Activated naive CD4-positive, alpha-beta T cell (primary cell): ENCODE measurements around the gene BAHCC1.

Experiments
- DNase-seq, 4 experiments: peaks; one replicate each; lab custom pipeline; 2025; lab: John Stamatoyannopoulos, UW

BAHCC1 gene

GRCh38 chr17:81461607-81462500 is 66.6 kb downstream of the BAHCC1 start:
- DNase-seq, result no peak

DNA sequence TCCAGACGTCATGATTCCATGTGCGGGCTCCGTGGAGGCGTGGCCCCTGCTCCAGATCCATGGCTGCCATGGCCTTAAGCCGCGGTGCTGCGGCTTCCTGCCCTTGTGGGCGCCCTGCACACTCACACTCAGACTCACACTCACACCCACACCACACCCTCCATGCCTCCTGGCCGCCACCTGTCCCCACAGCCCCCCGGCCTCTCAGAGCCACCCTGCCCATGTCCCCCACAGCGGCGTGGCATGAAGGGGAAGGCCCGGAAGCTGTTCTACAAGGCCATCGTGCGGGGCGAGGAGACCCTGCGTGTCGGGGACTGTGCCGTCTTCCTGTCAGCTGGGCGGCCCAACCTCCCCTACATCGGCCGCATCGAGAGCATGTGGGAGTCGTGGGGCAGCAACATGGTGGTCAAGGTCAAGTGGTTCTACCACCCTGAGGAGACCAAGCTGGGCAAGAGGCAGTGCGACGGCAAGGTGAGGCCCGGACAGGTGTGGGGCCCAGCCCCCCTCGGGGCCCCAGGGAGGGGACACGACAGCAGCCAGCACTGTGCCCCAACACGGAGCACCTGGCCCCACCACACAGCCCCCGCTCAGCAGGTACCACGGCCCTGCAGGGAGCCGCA is 67.4 kb downstream of the BAHCC1 start:
- no peak for DNase-seq

DNA sequence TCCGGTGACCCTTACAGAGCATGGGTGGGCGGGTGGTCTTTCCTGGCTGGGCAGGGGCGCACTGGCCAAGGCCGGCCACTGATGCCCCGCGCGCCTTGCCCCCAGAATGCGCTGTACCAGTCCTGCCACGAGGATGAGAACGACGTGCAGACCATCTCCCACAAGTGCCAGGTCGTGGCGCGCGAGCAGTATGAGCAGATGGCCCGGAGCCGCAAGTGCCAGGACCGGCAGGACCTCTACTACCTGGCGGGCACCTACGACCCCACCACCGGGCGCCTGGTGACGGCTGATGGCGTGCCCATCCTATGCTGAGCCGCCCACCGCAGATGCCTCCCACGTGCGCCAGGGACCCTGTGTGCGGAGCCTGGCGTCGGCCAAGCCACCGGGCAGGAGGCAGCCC is 68.2 kb downstream of the BAHCC1 start:
- DNase-seq, result no peak

GRCh38 chr17:81464586-81464985 is 69.3 kb downstream of the BAHCC1 start:
- no peak for DNase-seq

DNA sequence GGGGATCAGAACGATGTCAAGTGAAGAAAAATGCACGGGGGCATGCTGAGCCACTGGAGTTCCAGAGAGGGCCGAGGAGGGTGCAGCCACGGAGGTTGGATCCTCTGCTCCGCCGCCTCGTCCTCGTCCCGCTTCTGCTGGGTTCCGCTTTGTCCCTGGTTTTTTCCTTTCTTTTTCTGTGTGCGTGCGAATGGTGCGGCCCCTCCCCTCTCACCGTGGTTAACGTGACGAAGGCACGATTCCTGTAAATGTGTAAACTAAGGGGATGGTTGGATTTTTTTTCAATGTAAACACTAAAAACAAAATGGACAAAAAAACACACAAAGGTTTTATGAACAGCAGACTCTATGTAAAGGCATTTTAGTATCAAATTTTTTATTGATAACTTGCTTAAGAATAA is 70.7 kb downstream of the BAHCC1 start:
- no peak for DNase-seq

DNA sequence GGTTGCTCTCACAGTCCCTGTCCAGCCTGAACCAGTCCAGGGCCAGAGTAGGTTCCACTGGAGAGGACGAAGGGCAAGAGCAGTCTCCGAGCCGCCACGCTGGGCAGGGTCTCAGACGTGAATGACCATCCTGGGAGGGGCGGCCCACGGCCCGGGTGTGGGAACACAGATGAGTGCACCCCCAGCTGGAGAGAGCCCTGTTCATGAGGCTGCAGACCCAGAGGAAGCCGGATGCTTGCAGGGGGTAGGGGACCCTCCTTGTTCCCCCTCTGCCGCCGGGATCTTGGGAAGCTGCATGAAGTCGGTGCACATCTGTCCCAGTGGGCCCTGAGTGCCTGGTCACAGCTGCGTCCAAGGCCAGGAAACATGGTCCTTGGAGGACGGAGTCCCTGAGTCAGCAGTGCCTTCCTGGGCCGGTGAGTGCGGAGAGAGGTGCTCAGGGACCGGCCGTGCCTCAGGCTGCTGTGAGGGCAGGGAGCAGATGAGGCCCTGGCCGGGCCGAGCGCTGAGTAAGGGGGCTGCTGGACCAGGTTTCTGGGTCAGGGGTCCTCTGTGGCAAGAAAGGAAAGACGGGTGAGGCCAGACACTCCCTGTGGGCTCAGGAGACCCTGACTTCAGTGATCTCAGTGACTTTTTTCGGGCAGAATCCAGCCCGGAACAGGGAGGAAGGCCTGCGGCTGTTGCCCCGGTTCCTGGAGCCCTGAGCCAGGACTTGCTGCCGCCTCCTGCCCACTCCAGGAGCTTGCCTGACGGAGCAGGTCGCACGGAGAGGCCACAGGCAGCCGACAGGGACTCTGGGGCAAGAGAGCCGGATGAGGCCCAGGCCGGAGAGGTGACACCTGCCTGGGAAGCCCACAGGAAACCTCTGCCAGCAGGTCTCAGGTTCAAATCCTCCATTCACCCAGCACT is 71.6 kb downstream of the BAHCC1 start:
- DNase-seq, result no peak

DNA sequence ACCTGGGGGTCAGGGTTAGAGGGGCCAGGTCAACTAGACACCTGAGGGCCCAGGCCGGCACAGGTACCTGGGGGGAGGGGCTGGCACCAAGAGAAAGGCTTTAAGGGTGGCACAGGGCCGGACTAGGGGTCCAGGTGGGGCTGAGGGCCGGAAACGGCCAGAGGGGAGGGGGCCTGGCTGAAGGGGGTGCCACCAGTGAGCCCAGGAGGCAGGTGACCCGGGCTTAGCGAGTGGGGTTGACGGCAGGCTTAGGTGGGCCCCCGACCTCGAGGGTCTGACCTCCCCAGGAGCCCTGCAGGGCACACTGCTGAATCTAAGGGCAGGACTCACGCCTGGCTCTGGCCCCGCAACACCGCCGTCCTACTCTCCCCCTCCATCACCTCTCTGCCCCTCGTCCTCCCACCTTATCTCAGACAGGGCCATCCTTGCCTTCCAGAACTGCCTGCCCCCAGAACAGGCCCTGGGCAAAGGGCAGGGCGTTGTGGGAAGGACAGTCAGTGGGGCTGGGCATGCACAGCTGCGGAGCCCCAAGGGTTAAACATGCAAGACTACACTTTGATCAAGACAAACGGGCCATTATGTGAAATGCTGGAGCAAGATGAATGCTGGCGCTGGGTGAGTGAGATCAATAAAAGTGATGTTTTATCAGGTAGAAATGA is 73.0 kb downstream of the BAHCC1 start:
- no peak for DNase-seq

GRCh38 chr17:81468770-81469121 is 73.5 kb downstream of the BAHCC1 start:
- DNase-seq, result no peak

DNA sequence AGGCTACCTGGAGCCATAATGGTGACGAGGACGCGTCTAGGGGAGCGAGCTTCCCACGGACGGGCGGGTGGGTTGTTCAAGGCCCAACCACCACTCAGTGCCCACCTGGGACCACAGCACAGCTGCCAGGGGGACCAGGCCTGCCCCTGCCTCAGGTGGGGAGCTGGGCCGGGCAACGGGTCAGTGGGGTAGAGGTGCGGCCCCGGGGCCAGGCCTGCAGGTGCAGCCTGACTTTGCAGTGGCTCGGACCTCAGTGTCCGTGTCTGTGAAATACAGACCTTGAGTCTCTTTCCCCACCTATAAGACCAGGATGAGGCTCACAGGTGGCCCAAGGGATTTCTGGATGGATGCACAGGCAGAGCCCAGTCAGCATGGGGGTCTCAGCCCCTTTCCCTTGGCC is 74.0 kb downstream of the BAHCC1 start:
- no peak for DNase-seq

- no peak for DNase-seq
Measured at GRCh38 chr17:81470270-81470943, 75.2 kb downstream of the BAHCC1 start.

DNA sequence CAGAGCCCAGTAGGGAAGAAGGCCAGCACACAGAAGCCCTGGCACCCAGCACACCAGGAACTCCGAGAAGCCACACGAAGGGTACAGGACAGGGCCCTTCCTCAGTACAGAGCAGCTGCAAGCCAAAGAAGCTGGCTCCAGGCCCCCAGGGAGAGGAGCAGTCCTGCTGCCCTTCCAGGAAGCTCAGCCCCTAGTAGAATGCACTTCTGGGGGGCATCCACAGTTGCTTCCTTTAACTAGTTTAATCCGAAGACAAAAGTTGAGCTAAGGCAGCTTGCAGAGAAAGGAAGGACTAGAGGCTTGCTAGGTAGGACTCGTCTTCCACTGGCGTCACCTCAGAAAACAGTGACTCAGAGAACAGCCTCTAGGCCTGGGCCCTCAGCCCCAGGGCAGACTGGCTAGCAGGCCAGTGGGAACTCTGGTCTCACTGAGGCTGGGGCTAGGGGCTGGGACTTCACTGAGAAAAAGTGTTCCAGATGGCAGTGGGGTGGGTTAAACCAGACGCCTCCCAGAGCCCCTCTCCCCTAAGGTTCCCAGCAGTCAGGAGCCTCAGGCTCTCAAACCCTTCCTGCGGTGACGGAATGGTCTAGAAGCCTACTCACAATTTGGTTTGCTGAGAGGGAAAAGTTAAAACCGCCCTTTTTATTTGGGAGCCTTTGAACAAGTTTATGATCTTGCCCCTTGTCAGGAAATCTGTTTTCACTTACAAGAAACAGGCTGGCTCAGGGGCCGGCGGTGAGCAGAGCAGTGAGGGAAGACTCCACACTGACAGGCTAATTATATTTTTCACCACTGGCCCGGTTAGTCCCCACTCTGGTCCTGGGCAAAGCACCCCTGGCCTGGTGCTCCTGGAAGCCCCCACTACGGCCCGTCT is 75.9 kb downstream of the BAHCC1 start:
- no peak for DNase-seq

- no peak for DNase-seq
Measured at GRCh38 chr17:81471818-81472456, 76.7 kb downstream of the BAHCC1 start.

DNA sequence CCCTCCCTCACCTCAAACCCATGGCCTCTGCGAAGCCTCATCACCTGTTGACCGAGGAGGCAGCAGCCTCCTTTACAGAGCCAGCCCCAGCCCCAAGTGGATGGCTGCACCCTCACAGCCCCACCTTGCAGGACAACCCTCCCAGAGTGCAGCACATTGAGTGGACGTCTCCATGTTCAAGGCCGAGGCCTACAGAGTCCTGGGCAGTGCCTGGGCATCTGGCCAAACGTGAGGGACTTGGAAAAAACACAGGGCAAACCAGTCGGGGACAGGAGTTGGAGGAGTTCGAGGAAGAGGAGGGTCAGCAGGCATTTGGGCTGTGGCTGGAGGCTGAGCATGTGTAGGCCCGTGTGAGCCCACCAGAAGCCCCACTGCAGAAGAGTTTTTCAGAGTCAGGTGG is 77.8 kb downstream of the BAHCC1 start:
- DNase-seq, result no peak

GRCh38 chr17:81474958-81475357 is 79.7 kb downstream of the BAHCC1 start:
- DNase-seq, result no peak

- DNase-seq, result no peak
Measured at GRCh38 chr17:81476097-81476496, 80.8 kb downstream of the BAHCC1 start.

DNA sequence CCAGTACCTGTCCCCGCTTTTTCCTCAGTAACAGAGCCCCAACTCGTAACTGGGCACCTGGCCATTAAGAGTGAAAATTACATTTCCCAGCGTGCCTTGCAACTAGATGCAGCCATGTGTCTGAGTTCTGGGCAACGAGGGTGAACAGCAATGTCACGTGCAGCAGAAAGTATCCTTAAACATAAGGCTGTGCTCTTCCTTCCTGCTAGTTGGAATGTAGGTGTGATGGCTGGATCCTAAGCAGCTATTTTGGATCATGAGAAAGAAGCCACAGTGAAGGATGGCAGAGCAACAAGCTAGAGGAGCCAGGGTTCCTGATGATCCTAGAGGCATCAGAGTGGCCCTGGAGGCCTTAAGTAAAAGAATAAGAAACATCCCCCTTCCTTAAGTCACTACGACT is 81.4 kb downstream of the BAHCC1 start:
- no peak for DNase-seq

- DNase-seq, result no peak
Measured at GRCh38 chr17:81477173-81477572, 81.9 kb downstream of the BAHCC1 start.

- no peak for DNase-seq
Measured at GRCh38 chr17:81478119-81478518, 82.9 kb downstream of the BAHCC1 start.

GRCh38 chr17:81479175-81480071 is 84.2 kb downstream of the BAHCC1 start:
- no peak for DNase-seq
